WTC11 (cell line): Measurements from ENCODE around the gene IGLL5.

Source experiments
- TF ChIP-seq, protein P1 (sequence below): sonication (generic); formaldehyde crosslinking; IDR thresholded peaks from 2 replicates; pipeline ENCODE4 v1.8.0; 2022; ENCODE audit warnings: mild to moderate bottlenecking, missing genetic modification reagents
- TF ChIP-seq, protein P2 (sequence below): fragments of 200-600 bp; IDR thresholded peaks from 2 replicates; pipeline ENCODE4 v1.8.0; 2022; ENCODE audit warnings: antibody characterized with exemption
- TF ChIP-seq, protein P3 (sequence below): sonication (generic); formaldehyde crosslinking; IDR thresholded peaks from 2 replicates; pipeline ENCODE4 v1.8.1; 2023; ENCODE audit warnings: mild to moderate bottlenecking, moderate library complexity, missing genetic modification reagents
- TF ChIP-seq, protein P4 (sequence below): sonication (generic); formaldehyde crosslinking; IDR thresholded peaks from 2 replicates; pipeline ENCODE4 v1.8.0; 2022; ENCODE audit warnings: mild to moderate bottlenecking, missing genetic modification reagents

DNA sequence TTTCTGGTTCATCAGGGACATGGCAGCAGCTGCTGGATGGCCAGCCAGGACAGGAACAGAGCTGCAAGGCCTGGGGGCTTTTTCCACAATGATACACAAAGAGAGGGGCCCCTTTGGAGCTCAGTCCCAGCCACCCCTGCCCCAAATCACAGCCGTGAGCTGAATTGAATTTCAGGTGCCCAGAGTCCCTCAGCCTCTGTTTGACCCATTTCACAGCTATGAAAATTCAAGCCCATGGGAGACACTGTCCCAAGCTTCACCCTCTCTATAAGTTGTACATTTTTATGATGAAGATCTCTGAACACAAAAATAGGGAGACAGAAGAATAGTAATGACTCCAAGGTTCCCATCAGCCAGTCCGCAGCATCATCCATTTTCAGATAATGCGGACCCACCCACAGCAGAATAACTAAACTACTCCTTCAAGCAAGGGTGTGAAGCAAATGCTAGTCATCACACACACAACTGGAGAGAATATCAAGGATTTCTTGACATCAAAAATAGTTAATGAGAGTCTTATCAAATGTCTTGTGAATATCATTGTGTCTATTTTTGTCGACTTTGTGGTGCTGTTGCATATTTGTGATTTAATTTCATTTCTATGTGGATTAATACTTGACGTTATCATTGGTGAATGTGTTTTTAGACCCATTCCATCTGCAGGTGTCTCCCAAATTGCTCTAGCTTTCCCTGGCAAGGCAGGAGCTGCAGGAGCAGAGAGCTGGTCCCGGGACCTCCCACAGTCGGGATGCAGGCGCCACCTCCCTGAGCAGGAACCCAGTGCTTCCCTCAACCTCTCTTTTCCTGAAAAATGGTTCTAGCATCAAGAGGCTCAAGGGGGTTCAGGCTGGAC, 24.7 kb downstream of the IGLL5 start:
- TF ChIP-seq, protein P1, sequence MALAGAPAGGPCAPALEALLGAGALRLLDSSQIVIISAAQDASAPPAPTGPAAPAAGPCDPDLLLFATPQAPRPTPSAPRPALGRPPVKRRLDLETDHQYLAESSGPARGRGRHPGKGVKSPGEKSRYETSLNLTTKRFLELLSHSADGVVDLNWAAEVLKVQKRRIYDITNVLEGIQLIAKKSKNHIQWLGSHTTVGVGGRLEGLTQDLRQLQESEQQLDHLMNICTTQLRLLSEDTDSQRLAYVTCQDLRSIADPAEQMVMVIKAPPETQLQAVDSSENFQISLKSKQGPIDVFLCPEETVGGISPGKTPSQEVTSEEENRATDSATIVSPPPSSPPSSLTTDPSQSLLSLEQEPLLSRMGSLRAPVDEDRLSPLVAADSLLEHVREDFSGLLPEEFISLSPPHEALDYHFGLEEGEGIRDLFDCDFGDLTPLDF (CRISPR knock-in tag) = no peak
- TF ChIP-seq, protein P2, sequence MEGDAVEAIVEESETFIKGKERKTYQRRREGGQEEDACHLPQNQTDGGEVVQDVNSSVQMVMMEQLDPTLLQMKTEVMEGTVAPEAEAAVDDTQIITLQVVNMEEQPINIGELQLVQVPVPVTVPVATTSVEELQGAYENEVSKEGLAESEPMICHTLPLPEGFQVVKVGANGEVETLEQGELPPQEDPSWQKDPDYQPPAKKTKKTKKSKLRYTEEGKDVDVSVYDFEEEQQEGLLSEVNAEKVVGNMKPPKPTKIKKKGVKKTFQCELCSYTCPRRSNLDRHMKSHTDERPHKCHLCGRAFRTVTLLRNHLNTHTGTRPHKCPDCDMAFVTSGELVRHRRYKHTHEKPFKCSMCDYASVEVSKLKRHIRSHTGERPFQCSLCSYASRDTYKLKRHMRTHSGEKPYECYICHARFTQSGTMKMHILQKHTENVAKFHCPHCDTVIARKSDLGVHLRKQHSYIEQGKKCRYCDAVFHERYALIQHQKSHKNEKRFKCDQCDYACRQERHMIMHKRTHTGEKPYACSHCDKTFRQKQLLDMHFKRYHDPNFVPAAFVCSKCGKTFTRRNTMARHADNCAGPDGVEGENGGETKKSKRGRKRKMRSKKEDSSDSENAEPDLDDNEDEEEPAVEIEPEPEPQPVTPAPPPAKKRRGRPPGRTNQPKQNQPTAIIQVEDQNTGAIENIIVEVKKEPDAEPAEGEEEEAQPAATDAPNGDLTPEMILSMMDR = no peak
- TF ChIP-seq, protein P3, sequence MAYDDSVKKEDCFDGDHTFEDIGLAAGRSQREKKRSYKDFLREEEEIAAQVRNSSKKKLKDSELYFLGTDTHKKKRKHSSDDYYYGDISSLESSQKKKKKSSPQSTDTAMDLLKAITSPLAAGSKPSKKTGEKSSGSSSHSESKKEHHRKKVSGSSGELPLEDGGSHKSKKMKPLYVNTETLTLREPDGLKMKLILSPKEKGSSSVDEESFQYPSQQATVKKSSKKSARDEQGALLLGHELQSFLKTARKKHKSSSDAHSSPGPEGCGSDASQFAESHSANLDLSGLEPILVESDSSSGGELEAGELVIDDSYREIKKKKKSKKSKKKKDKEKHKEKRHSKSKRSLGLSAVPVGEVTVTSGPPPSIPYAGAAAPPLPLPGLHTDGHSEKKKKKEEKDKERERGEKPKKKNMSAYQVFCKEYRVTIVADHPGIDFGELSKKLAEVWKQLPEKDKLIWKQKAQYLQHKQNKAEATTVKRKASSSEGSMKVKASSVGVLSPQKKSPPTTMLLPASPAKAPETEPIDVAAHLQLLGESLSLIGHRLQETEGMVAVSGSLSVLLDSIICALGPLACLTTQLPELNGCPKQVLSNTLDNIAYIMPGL = no peak
- TF ChIP-seq, protein P4, sequence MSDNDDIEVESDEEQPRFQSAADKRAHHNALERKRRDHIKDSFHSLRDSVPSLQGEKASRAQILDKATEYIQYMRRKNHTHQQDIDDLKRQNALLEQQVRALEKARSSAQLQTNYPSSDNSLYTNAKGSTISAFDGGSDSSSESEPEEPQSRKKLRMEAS = no peak
